Left lung (tissue), 10 donors: ENCODE results near the gene UFL1. TPM values are rescaled to one million over a fixed set of nuclear protein-coding genes. Genes with fewer than 3 reads are reported as not detected.
"Not testable (repeated sequence)": the region's sequence is repeated elsewhere in the genome, so short reads cannot be mapped to it uniquely, and the experiment has no call there.

Source experiments
- ATAC-seq: fragments of 200-7000 bp; cut with Tn5 transposase; one replicate; pipeline ENCODE4 v1.9.1; 2020; ENCODE audit warnings: moderate library complexity
- DNase-seq, 4 donors: peaks; one replicate each; pipeline ENCODE4 v3.0.0-alpha.2; 2013 to 2020
- H3K27ac ChIP-seq, 2 donors: fragments of 200-600 bp; sonication (generic) in 1 of 2; one replicate each; pipeline versions ENCODE4 v1.5.0 to v1.8.0; 2020 to 2021
- H3K27me3 ChIP-seq, 2 donors: fragments of 200-600 bp; sonication (generic) in 1 of 2; one replicate each; pipeline versions ENCODE4 v1.5.0 to v1.8.0; 2020 to 2021
- H3K36me3 ChIP-seq, 2 donors: fragments of 200-600 bp; sonication (generic) in 1 of 2; one replicate each; pipeline versions ENCODE4 v1.5.0 to v1.8.0; 2020 to 2021
- H3K4me1 ChIP-seq, 2 donors: fragments of 200-600 bp; one replicate each; pipeline ENCODE4 v1.8.0; 2021
- H3K4me3 ChIP-seq, 2 donors: fragments of 200-600 bp; sonication (generic) in 1 of 2; one replicate each; pipeline versions ENCODE4 v1.5.0 to v1.8.0; 2020 to 2021; ENCODE audit warnings: mild to moderate bottlenecking in 1 of 2
- H3K9me3 ChIP-seq, 2 donors: fragments of 200-600 bp; sonication (generic) in 1 of 2; one replicate each; pipeline versions ENCODE4 v1.5.0 to v1.8.0; 2020 to 2021
- CTCF ChIP-seq, 2 donors: fragments of 200-600 bp; sonication (generic) in 1 of 2; IDR thresholded peaks; one replicate each; pipeline versions ENCODE4 v1.5.0 to v1.8.0; 2021; ENCODE audit warnings: antibody characterized with exemption in 2 of 2
- intact Hi-C, 2 donors: fragments of 100-400 bp; cut with DNase I; formaldehyde crosslinking; loops; one replicate each; pipeline versions ENCODE4 v1.11.2 to v1.14.2; 2022
- polyA plus RNA-seq, 6 donors: library from polyadenylated mRNA; unstranded; fragments of 120-200 nt; gene quantifications; one replicate each; pipeline ENCODE4 v1.2.1, GENCODE V29; 2013; ENCODE audit not compliant: insufficient read length in 6 of 6
- total RNA-seq, 2 donors: library from RNA; stranded (reverse); fragmentation: NEBNext Ultra II Directional; extraction: Animal tissue kit (Norgen Biotek cat#: 25700); gene quantifications; one replicate each; pipeline ENCODE4 v1.2.1, GENCODE V29; 2021
- donor health status: DM: no; HTN: yes; CAD: no.
- donor health status: DM: no; HTN: no; CAD: no.

UFL1 gene
- total and polyA plus RNA-seq, 8 donors: 24.7 to 41.4 (median 38.0) TPM

DNA sequence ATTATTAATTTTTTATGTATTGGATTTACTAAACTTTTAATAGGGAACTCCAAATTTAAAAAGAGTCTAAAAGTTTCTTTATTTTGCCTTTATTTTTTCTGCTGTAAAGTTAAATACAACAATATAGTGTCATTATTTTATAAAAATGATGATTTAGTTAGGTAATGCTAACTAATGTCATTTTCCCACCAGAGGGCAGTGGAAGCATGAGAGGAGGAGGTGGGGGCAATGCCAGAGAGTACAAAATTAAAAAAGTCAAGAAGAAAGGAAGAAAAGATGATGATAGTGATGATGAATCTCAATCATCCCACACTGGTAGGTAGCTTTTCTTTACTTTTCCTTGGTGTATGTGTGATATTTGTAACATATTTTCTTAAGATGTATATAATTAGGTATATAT lies 21.1 kb downstream of the UFL1 start:
- H3K4me3 ChIP-seq: no peak overlapping the region
- DNase-seq (no peak), ATAC-seq (no peak)
- no peaks in the 10 kb centered on the region for H3K4me1 ChIP-seq
- H3K9me3 ChIP-seq: no peaks in the 10 kb centered on the region
- no peak for TF ChIP-seq CTCF (IDR thresholded peaks at IDR 0.05)
- H3K36me3 ChIP-seq: peaks cover 6 to 71% of the 10 kb centered on the region in 2 donors
- intact Hi-C loops: loop anchor here in 1 of 2 donors (10.0 kb wide), 1 partner anchor 512 kb away; no protein-coding TSS in a partner anchor
- H3K27me3 ChIP-seq: no peaks in the 10 kb centered on the region
- H3K27ac ChIP-seq: no peak overlapping the region

- intact Hi-C loops: loop anchor here in 1 of 2 donors (10.0 kb wide), 1 partner anchor 509 kb away; no protein-coding TSS in a partner anchor
- Histone ChIP-seq H3K4me1 (no peaks in the 10 kb centered on the region), H3K9me3 (no peaks in the 10 kb centered on the region), H3K36me3 (peaks cover 6 to 69% of the 10 kb centered on the region in 2 donors), H3K27ac (no peak overlapping the region), H3K4me3 (no peak overlapping the region), H3K27me3 (no peaks in the 10 kb centered on the region)
- DNase-seq (no peak), ATAC-seq (no peak)
- TF ChIP-seq CTCF (IDR thresholded peaks at IDR 0.05): no peak
Observed at GRCh38 chr6:96545882-96546281, 24.3 kb downstream of the UFL1 start.

GRCh38 chr6:96547654-96548053 lies 26.0 kb downstream of the UFL1 start:
- intact Hi-C loops: loop anchor here in 1 of 2 donors (10.0 kb wide), 1 partner anchor 507 kb away; no protein-coding TSS in a partner anchor
- Histone ChIP-seq H3K4me3 (no peak overlapping the region), H3K27ac (no peak overlapping the region), H3K36me3 (peaks cover 6 to 75% of the 10 kb centered on the region in 2 donors), H3K9me3 (no peaks in the 10 kb centered on the region), H3K4me1 (no peaks in the 10 kb centered on the region), H3K27me3 (no peaks in the 10 kb centered on the region)
- DNase-seq: no peak
- no peak for ATAC-seq
- no peak for TF ChIP-seq CTCF (IDR thresholded peaks at IDR 0.05)

- no peak overlapping the region for H3K27ac ChIP-seq
- no peaks in the 10 kb centered on the region for H3K27me3 ChIP-seq
- DNase-seq (no peak), ATAC-seq (no peak)
- no peaks in the 10 kb centered on the region for H3K4me1 ChIP-seq
- peaks cover 0 to 71% of the 10 kb centered on the region in 2 donors for H3K36me3 ChIP-seq
- intact Hi-C loops: no loop called here
- H3K4me3 ChIP-seq: no peak overlapping the region
- no peak for TF ChIP-seq CTCF (IDR thresholded peaks at IDR 0.05)
- no peaks in the 10 kb centered on the region for H3K9me3 ChIP-seq
Observed at GRCh38 chr6:96554558-96554957, 33.0 kb downstream of the UFL1 start.

DNA sequence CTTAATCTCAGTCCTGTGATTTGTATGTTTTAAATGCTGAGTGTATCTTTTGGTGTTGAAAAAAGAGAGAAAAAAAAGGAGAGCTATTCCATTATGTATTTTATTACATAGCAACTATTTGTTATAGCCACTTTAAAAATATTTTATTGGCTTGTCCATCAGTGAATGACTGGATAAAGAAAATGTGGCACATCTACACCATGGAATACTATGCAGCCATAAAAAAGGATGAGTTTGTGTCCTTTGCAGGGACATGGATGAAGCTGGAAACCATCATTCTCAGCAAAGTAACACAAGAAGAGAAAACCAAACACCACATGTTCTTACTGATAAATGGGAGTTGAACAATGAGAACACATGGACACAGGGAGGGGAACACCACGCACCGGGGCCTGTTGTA lies 38.1 kb downstream of the UFL1 start:
- DNase-seq, ATAC-seq, H3K27me3 ChIP-seq, H3K27ac ChIP-seq, H3K9me3 ChIP-seq, H3K4me1 ChIP-seq, H3K4me3 ChIP-seq, intact Hi-C loops: not testable (repeated sequence)
- peaks cover 0 to 21% of the 10 kb centered on the region in 2 donors for H3K36me3 ChIP-seq

GRCh38 chr6:96562886-96563285 lies 41.3 kb downstream of the UFL1 start, which contains the start of gene FHL5:
FHL5 (plus strand) TSS chr6:96563128; CDS start chr6:96603614, 40,486 bp downstream.
- Histone ChIP-seq H3K27ac (no peak within 1 kb of the TSS), H3K4me1 (no peaks in the 10 kb centered on the region), H3K4me3 (peak within 1 kb of the TSS in 1 of 2 donors; percentile 8), H3K9me3 (no peaks in the 10 kb centered on the region), H3K36me3 (no peaks in the 10 kb centered on the region), H3K27me3 (no peaks in the 10 kb centered on the region)
- ATAC-seq: no peak
- intact Hi-C loops: no loop called here
- no peak for DNase-seq
- no peak for TF ChIP-seq CTCF (IDR thresholded peaks at IDR 0.05)
